Astrocyte (in vitro differentiated cells and primary cell): ENCODE measurements around the gene CACNA1C.

Experiments used
- CTCF ChIP-seq: IDR thresholded peaks from 2 replicates; pipeline ENCODE4 v1.5.1; 2011; ENCODE audit warnings: low read depth, mild to moderate bottlenecking, inconsistent platforms, low read length, moderate library complexity; ENCODE audit not compliant: insufficient read depth
- EZH2 ChIP-seq: IDR thresholded peaks from 2 replicates; pipeline ENCODE4 v1.6.1; 2012; ENCODE audit warnings: mild to moderate bottlenecking, low read length, inconsistent platforms; ENCODE audit not compliant: insufficient read depth

- TF ChIP-seq CTCF (no peak), EZH2 (no peak)
Observed at GRCh38 chr12:2697057-2697800, 644.4 kb downstream of the CACNA1C start.
